Prostate gland (tissue), 2 donors: ENCODE measurements around the gene DEPDC4. TPM values are rescaled to one million over a fixed set of nuclear protein-coding genes. Genes with fewer than 3 reads are reported as not detected.
"Not testable (repeated sequence)": the region's sequence is repeated elsewhere in the genome, so short reads cannot be mapped to it uniquely, and the experiment has no call there.

Experiments used
- DNase-seq: peaks from one replicate; pipeline ENCODE4 v3.0.0-alpha.2; 2019; ENCODE audit warnings: low spot score
- H3K27ac ChIP-seq, 2 donors: fragments of 200-600 bp; sonication (generic); 2 replicates each; pipeline ENCODE4 v1.5.1; 2017 to 2019
- H3K27me3 ChIP-seq: fragments of 200-600 bp; sonication (generic); replicated peaks from 2 replicates; pipeline ENCODE4 v1.5.1; 2019; ENCODE audit not compliant: insufficient read depth
- H3K36me3 ChIP-seq, 2 donors: fragments of 200-600 bp; sonication (generic); 1 replicate in 1 of 2; 2 replicates in 1 of 2; pipeline versions ENCODE4 v1.5.1 to v1.8.1; 2017 to 2019
- H3K4me1 ChIP-seq: fragments of 200-600 bp; sonication (generic); replicated peaks from 2 replicates; pipeline ENCODE4 v1.5.1; 2019
- H3K4me3 ChIP-seq, 2 donors: fragments of 200-600 bp; sonication (generic); 2 replicates each; pipeline ENCODE4 v1.5.1; 2017 to 2019
- H3K9me3 ChIP-seq: fragments of 200-600 bp; sonication (generic); 2 replicates; pipeline ENCODE4 v1.5.1; 2017
- POLR2A ChIP-seq: fragments of 450-650 bp; IDR thresholded peaks from one replicate; pipeline ENCODE4 v1.6.1; 2016; ENCODE audit warnings: antibody characterized with exemption, mild to moderate bottlenecking
- POLR2AphosphoS5 ChIP-seq: sonication (generic); formaldehyde crosslinking; IDR thresholded peaks from one replicate; pipeline ENCODE4 v1.6.1; 2017; ENCODE audit warnings: antibody characterized with exemption
- WGBS: methylation state at CpG from one replicate; pipeline ENCODE4 v1.1.5; 2018; 5-methylcytosine and 5-hydroxymethylcytosine counted together
- intact Hi-C: fragments of 100-400 bp; cut with DNase I; formaldehyde crosslinking; loops from one replicate; pipeline ENCODE4 v1.14.2; 2022
- total RNA-seq, 2 donors: library from RNA; depleted of rRNA; stranded (reverse); fragments of >200 nt; gene quantifications; one replicate each; pipeline ENCODE4 v1.1.0, GENCODE V29; 2016
- TF ChIP-seq, protein P1 (sequence below), 4 experiments: fragments of 200-600 bp in 2 of 4; fragments of 450-650 bp in 2 of 4; sonication (generic) in 2 of 4; IDR thresholded peaks; 1 replicate in 3 of 4; 2 replicates in 1 of 4; pipeline ENCODE4 v1.5.1; 2016 to 2019; ENCODE audit warnings: antibody characterized with exemption in 4 of 4, mild to moderate bottlenecking in 2 of 4, moderate library complexity in 2 of 4

DEPDC4 gene
- total RNA-seq, 2 donors from 2014 or later = 5.5 to 18.0 TPM

DNA sequence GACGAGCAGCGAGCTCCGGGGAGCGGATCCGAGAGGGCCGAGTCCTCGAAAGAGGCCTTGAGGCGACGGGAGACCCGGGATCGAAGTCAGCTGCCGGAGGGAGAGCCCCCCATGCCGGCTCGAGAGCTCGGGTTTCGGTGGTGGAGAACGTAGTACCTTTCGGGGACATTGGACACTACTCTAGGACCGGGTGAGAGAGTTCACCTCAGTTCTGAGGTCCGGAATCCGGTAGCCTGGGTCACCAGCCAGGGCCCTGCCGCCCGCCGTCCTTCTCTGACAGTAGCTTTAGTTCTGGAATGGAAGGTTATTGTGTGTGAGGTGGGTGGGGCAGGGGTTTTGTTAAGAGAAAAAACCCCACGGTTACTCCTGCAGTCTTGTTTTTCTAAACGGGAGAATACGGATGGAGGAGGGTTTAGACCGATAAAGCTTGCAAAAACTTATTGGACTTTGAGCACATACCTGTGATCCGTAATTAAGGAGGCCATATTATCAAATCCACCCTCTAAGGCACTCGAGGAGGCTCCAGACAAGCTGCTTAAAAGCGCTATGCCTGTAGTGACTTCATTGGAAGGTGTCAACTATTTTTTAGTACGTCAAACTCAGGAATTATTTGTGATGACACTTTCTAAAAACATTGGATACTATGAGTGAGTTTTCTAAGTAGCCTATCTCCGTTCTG is 863 bp upstream of the DEPDC4 start:
- H3K4me3 ChIP-seq = peak overlapping the region; percentile 87 to 92
- no peaks in the 10 kb centered on the region for H3K27me3 ChIP-seq
- WGBS = under 1% methylated on average over 33 of the region's 33 CpGs
- DNase-seq = peak; percentile 17
- no peaks in the 10 kb centered on the region for H3K36me3 ChIP-seq
- H3K9me3 ChIP-seq = no peaks in the 10 kb centered on the region
- peak overlapping the region; percentile 97 for H3K27ac ChIP-seq
- H3K4me1 ChIP-seq = no peaks in the 10 kb centered on the region
- intact Hi-C loops = no loop called here
- TF ChIP-seq POLR2AphosphoS5 = no peak
- TF ChIP-seq, protein P1, sequence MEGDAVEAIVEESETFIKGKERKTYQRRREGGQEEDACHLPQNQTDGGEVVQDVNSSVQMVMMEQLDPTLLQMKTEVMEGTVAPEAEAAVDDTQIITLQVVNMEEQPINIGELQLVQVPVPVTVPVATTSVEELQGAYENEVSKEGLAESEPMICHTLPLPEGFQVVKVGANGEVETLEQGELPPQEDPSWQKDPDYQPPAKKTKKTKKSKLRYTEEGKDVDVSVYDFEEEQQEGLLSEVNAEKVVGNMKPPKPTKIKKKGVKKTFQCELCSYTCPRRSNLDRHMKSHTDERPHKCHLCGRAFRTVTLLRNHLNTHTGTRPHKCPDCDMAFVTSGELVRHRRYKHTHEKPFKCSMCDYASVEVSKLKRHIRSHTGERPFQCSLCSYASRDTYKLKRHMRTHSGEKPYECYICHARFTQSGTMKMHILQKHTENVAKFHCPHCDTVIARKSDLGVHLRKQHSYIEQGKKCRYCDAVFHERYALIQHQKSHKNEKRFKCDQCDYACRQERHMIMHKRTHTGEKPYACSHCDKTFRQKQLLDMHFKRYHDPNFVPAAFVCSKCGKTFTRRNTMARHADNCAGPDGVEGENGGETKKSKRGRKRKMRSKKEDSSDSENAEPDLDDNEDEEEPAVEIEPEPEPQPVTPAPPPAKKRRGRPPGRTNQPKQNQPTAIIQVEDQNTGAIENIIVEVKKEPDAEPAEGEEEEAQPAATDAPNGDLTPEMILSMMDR (IDR thresholded peaks at IDR 0.05) = no peak

DNA sequence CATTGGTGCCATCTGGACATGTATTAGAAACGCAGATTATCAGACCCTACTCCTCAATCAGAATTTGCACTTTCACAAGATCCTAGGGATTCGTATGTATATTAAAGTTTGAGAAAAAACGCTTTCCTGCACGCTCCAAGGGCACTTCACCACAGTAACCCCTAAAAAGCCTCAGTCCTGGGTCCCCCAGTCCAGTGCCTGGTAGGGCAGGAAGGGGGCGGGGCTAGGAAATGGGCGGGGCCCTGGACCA is 369 bp downstream of the DEPDC4 start:
- no peaks in the 10 kb centered on the region for H3K4me1 ChIP-seq
- H3K4me3 ChIP-seq = peak overlapping the region; percentile 87 to 92
- intact Hi-C loops = no loop called here
- no peaks in the 10 kb centered on the region for H3K27me3 ChIP-seq
- no peaks in the 10 kb centered on the region for H3K9me3 ChIP-seq
- no peaks in the 10 kb centered on the region for H3K36me3 ChIP-seq
- peak; percentile 93 for DNase-seq
- WGBS = 2% methylated on average over 6 of the region's 6 CpGs
- TF ChIP-seq POLR2AphosphoS5 (no peak), POLR2A (no peak)
- TF ChIP-seq, protein P1 (IDR thresholded peaks at IDR 0.05) = no peak
- H3K27ac ChIP-seq = peak overlapping the region; percentile 97

DNA sequence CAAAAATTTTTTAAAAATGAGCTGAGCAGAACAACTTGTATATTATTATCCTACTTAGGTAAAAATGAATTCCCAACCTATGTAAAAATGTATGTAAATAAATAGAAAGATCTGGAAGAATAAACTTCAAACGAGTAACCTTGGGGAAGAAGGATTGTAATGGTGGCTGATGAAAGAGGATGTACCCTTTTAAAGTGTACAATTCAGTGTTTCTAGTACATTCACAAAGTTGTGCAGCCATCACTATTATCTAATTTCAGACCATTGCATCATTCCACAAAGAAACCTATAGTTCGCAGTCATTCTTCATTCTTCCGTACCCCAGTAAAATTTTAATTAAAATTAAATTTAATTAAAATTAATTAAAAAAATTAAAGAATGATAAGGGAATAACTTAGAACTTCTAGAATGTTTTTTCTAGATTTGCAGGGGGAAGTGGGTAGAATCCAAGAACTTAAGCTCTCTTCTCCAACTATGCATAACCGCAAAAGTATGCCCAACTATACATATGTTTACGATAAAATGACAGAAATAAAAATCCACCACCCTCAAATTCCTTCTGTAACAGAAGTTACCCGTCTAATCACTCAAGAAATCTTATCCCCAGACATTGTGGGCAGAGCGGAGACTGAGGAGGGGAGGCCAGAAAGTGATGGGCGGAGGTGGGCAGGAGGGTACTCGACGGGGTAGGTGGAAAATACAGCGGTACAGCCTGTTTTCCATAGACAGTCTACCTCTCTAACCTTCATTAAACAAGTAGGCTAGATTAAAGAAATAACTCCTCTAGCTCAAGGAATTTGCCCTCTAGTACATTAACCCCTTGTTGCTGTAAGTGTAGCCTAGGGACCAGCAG is 921 bp downstream of the DEPDC4 start:
- DNase-seq = no peak
- Histone ChIP-seq H3K27me3 (no peaks in the 10 kb centered on the region), H3K4me3 (peak overlapping the region; percentile 87 to 92), H3K36me3 (no peaks in the 10 kb centered on the region), H3K27ac (peak overlapping the region; percentile 97), H3K4me1 (no peaks in the 10 kb centered on the region), H3K9me3 (no peaks in the 10 kb centered on the region)
- no peak for TF ChIP-seq POLR2A
- TF ChIP-seq, protein P1 (IDR thresholded peaks at IDR 0.05) = no peak
- TF ChIP-seq POLR2AphosphoS5 = no peak
- intact Hi-C loops = no loop called here
- 58% methylated on average over 11 of the region's 11 CpGs for WGBS

DNA sequence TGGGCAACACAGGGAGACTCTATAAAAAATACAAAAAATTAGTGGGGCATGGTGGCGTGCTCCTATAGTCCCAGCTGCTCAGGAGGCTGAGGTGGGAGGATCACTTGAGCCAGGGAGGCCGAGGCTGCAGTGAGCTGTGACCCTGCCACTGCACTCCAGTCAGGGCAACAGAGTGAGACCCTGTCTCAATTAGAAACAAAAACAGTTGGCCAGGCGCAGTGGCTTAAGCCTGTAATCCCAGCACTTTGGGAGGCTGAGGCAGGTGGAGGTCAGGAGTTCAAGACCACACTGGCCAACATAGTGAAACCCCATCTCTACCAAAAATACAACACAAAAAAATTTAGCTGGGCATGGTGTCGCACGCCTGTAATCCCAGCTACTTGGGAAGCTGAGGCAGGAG is 1.8 kb downstream of the DEPDC4 start:
- H3K27me3 ChIP-seq, intact Hi-C loops, H3K36me3 ChIP-seq, H3K4me1 ChIP-seq, H3K27ac ChIP-seq, H3K9me3 ChIP-seq, H3K4me3 ChIP-seq, DNase-seq: not testable (repeated sequence)
- 96% methylated on average over 5 of the region's 5 CpGs for WGBS

DNA sequence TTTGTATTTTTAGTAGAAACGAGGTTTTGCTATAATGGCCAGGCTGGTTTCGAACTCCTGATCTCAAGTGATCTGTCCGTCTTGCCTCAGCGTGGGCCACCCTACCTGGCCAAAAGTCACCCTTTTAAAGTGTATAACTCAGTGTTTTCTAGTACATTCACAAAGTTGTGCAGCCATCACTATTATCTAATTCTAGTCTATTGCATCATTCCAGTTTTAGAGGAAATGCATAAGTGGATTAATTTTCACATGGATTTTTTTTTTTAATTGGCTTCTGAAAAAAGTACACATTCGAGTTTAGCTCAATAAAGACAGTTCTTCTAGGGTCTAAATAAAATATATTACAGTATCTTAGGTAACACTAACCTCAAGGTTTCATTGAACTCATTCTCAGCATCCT is 3.7 kb downstream of the DEPDC4 start:
- intact Hi-C loops = no loop called here
- WGBS = 89% methylated on average over 5 of the region's 5 CpGs

More for the DNA sequence above, 3.7 kb downstream of the DEPDC4 start:
- Histone ChIP-seq H3K9me3 (no peaks in the 10 kb centered on the region), H3K27me3 (no peaks in the 10 kb centered on the region), H3K27ac (no peak overlapping the region), H3K4me1 (no peaks in the 10 kb centered on the region), H3K4me3 (no peak overlapping the region), H3K36me3 (no peaks in the 10 kb centered on the region)
- DNase-seq = no peak
- TF ChIP-seq, protein P1 (IDR thresholded peaks at IDR 0.05) = no peak
- TF ChIP-seq POLR2AphosphoS5 (no peak), POLR2A (no peak)
